Glutamatergic neuron (in vitro differentiated cells): ENCODE measurements around the gene KBTBD13. TPM values are rescaled to one million over a fixed set of nuclear protein-coding genes. Genes with fewer than 3 reads are reported as not detected.
"Not testable (repeated sequence)": the region's sequence is repeated elsewhere in the genome, so short reads cannot be mapped to it uniquely, and the experiment has no call there.

ENCODE experiments used
- DNase-seq: peaks from one replicate; pipeline ENCODE4 v3.0.0; 2022
- H3K27ac Mint-ChIP-seq: one replicate; pipeline ENCODE4 v1.8.0; 2020; ENCODE audit warnings: mild to moderate bottlenecking, mixed read lengths, inconsistent platforms; ENCODE audit not compliant: unreplicated experiment
- H3K27me3 Mint-ChIP-seq: one replicate; pipeline ENCODE4 v1.8.0; 2020; ENCODE audit warnings: mild to moderate bottlenecking, moderate library complexity, mixed read lengths, inconsistent platforms; ENCODE audit not compliant: unreplicated experiment
- H3K36me3 Mint-ChIP-seq: one replicate; pipeline ENCODE4 v1.8.0; 2020; ENCODE audit warnings: mild to moderate bottlenecking, mixed read lengths, inconsistent platforms; ENCODE audit not compliant: unreplicated experiment
- H3K4me1 Mint-ChIP-seq: one replicate; pipeline ENCODE4 v1.8.0; 2020; ENCODE audit warnings: mild to moderate bottlenecking, low read depth, mixed read lengths, inconsistent platforms; ENCODE audit not compliant: unreplicated experiment
- H3K4me3 Mint-ChIP-seq: one replicate; pipeline ENCODE4 v1.8.0; 2020; ENCODE audit warnings: mild to moderate bottlenecking, mixed read lengths, inconsistent platforms; ENCODE audit not compliant: unreplicated experiment
- H3K9me3 Mint-ChIP-seq: one replicate; pipeline ENCODE4 v1.8.0; 2020; ENCODE audit warnings: mild to moderate bottlenecking, moderate library complexity, mixed read lengths, inconsistent platforms; ENCODE audit not compliant: unreplicated experiment
- CTCF ChIP-seq: fragments of 200-600 bp; sonication (generic); IDR thresholded peaks from one replicate; pipeline ENCODE4 v1.5.0; 2021; ENCODE audit not compliant: partially characterized antibody, unreplicated experiment
- total RNA-seq: library from RNA; stranded (reverse); fragmentation: NEBNext Ultra II Directional; extraction: Animal tissue kit (Norgen Biotek cat#: 25700); gene quantifications from one replicate; pipeline ENCODE4 v1.2.1, GENCODE V29; 2021; ENCODE audit not compliant: unreplicated experiment

KBTBD13 gene
- total RNA-seq, 1 donor from 2014 or later = not detected

- no peak for TF ChIP-seq CTCF
- peaks cover 5% of the 10 kb centered on the region for H3K4me1 Mint-ChIP-seq
- H3K27ac Mint-ChIP-seq = no peak overlapping the region
- no peak overlapping the region for H3K4me3 Mint-ChIP-seq
- peaks cover 3% of the 10 kb centered on the region for H3K9me3 Mint-ChIP-seq
- peaks cover 2% of the 10 kb centered on the region for H3K27me3 Mint-ChIP-seq
- peaks cover 7% of the 10 kb centered on the region for H3K36me3 Mint-ChIP-seq
- DNase-seq = no peak
Measured at GRCh38 chr15:65096481-65097385, 20.2 kb downstream of the KBTBD13 start.

GRCh38 chr15:65097651-65098263, 21.2 kb downstream of the KBTBD13 start:
- H3K9me3 Mint-ChIP-seq = peaks cover 3% of the 10 kb centered on the region
- H3K27me3 Mint-ChIP-seq = peaks cover 3% of the 10 kb centered on the region
- no peak overlapping the region for H3K27ac Mint-ChIP-seq
- peaks cover 6% of the 10 kb centered on the region for H3K4me1 Mint-ChIP-seq
- no peak for DNase-seq
- H3K4me3 Mint-ChIP-seq = no peak overlapping the region
- H3K36me3 Mint-ChIP-seq = peaks cover 7% of the 10 kb centered on the region
- TF ChIP-seq CTCF = no peak

GRCh38 chr15:65099336-65099735, 22.8 kb downstream of the KBTBD13 start:
- no peak overlapping the region for H3K27ac Mint-ChIP-seq
- H3K9me3 Mint-ChIP-seq = peaks cover 1% of the 10 kb centered on the region
- no peak overlapping the region for H3K4me3 Mint-ChIP-seq
- peaks cover 4% of the 10 kb centered on the region for H3K27me3 Mint-ChIP-seq
- TF ChIP-seq CTCF = no peak
- DNase-seq = no peak
- peaks cover 7% of the 10 kb centered on the region for H3K36me3 Mint-ChIP-seq
- peaks cover 6% of the 10 kb centered on the region for H3K4me1 Mint-ChIP-seq

DNA sequence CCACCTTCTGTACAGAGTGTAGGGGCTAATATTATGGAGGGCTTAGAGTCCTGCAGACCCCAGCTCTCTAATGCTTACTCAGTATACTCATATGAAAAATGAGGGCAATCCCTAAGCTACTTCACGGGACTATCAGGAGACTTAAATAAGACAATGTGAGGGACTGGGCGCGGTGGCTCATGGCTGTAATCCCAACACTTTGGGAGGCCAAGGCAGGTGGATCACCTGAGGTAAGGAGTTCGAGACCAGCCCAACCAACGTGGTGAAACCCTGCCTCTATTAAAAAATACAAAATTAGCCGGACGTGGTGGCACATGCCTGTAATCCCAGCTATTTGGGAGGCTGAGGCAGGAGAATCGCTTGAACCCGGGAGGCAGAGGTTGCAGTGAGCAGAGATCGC, 23.3 kb downstream of the KBTBD13 start:
- DNase-seq, H3K27me3 Mint-ChIP-seq, H3K4me1 Mint-ChIP-seq, H3K36me3 Mint-ChIP-seq, H3K27ac Mint-ChIP-seq, H3K9me3 Mint-ChIP-seq, H3K4me3 Mint-ChIP-seq: not testable (repeated sequence)

GRCh38 chr15:65100442-65100841, 23.9 kb downstream of the KBTBD13 start:
- DNase-seq = no peak
- Mint-ChIP-seq H3K36me3 (peaks cover 7% of the 10 kb centered on the region), H3K4me1 (peaks cover 6% of the 10 kb centered on the region), H3K9me3 (peaks cover 1% of the 10 kb centered on the region), H3K27me3 (peaks cover 4% of the 10 kb centered on the region), H3K4me3 (no peak overlapping the region), H3K27ac (no peak overlapping the region)
- TF ChIP-seq CTCF = no peak
